B cell (primary cell): ENCODE data around the gene SRSF2. TPM values are rescaled to one million over a fixed set of nuclear protein-coding genes. Genes with fewer than 3 reads are reported as not detected.
"Not testable (repeated sequence)": the region's sequence is repeated elsewhere in the genome, so short reads cannot be mapped to it uniquely, and the experiment has no call there.

Experiments used
- ATAC-seq: fragments of 200-7000 bp; cut with Tn5 transposase; one replicate; pipeline ENCODE4 v1.10.0; 2021; ENCODE audit warnings: low read depth, mild to moderate bottlenecking, moderate number of reproducible peaks, moderate library complexity
- CTCF ChIA-PET: fragments of 350-600 bp; sonication (Branson Sonifier 250); formaldehyde crosslinking; loops from one replicate; lab custom pipeline; 2021; ENCODE audit warnings: antibody characterized with exemption, inconsistent platforms; lab: Charles Lee
- POLR2A ChIA-PET: fragments of 350-600 bp; sonication (Branson Sonifier 250); formaldehyde crosslinking; loops from one replicate; lab custom pipeline; 2021; ENCODE audit warnings: antibody characterized with exemption; lab: Charles Lee
- DNase-seq: peaks from one replicate; pipeline ENCODE4 v3.0.0; 2013
- H2AFZ ChIP-seq: 2 replicates; pipeline ENCODE4 v1.6.1; 2012; ENCODE audit warnings: mild to moderate bottlenecking, low read depth, low read length; ENCODE audit not compliant: insufficient read depth, poor library complexity, severe bottlenecking
- H3K27ac ChIP-seq, 2 donors: 1 replicate in 1 of 2; 2 replicates in 1 of 2; pipeline ENCODE4 v1.5.1; 2012 to 2013; ENCODE audit warnings: low read length in 2 of 2, mild to moderate bottlenecking in 2 of 2, moderate library complexity in 1 of 2
- H3K27me3 ChIP-seq, 4 experiments: fragments of 200-600 bp in 1 of 4; sonication (generic) in 1 of 4; replicated peaks in 1 of 4; 1 replicate in 2 of 4; 2 replicates in 2 of 4; pipeline versions ENCODE4 v1.6.1 to v1.7.0; 2013 to 2016; ENCODE audit warnings: low read length in 3 of 4, mild to moderate bottlenecking in 2 of 4, mixed read lengths in 1 of 4, moderate library complexity in 1 of 4; ENCODE audit not compliant: insufficient read depth in 4 of 4, control insufficient read depth in 3 of 4; ENCODE audit errors: control extremely low read depth in 1 of 4
- H3K36me3 ChIP-seq, 2 experiments: replicated peaks in 1 of 2; 1 replicate in 1 of 2; 2 replicates in 1 of 2; pipeline versions ENCODE4 v1.6.1 to v1.7.1; 2013; ENCODE audit warnings: low read length in 1 of 2; ENCODE audit not compliant: insufficient read depth in 2 of 2, control insufficient read depth in 1 of 2; ENCODE audit errors: control extremely low read depth in 1 of 2, extremely low read depth in 1 of 2
- H3K4me1 ChIP-seq, 2 donors: fragments of 200-600 bp in 1 of 2; sonication (generic) in 1 of 2; 1 replicate in 1 of 2; 2 replicates in 1 of 2; pipeline versions ENCODE4 v1.5.1 to v1.6.1; 2013 to 2017; ENCODE audit warnings: low read length in 2 of 2; ENCODE audit not compliant: control insufficient read depth in 2 of 2, insufficient read depth in 2 of 2
- H3K4me2 ChIP-seq: replicated peaks from 2 replicates; pipeline ENCODE3; 2012; ENCODE audit warnings: mild to moderate bottlenecking, low read depth, low read length; ENCODE audit not compliant: poor library complexity, severe bottlenecking
- H3K4me3 ChIP-seq, 5 experiments: fragments of 200-600 bp in 1 of 5; sonication (generic) in 1 of 5; 1 replicate in 3 of 5; 2 replicates in 2 of 5; pipeline versions ENCODE4 v1.5.1 to v1.7.0; 2011 to 2016; ENCODE audit warnings: low read length in 4 of 5, mild to moderate bottlenecking in 4 of 5, low read depth in 2 of 5, control low read depth in 1 of 5, moderate library complexity in 1 of 5; ENCODE audit not compliant: insufficient read depth in 1 of 5; ENCODE audit errors: control extremely low read depth in 1 of 5, extremely low read depth in 1 of 5
- H3K79me2 ChIP-seq: fragments of 200-600 bp; sonication (generic); one replicate; pipeline ENCODE4 v1.6.0; 2016; ENCODE audit warnings: low read length; ENCODE audit not compliant: control insufficient read depth, insufficient read depth
- H3K9ac ChIP-seq: fragments of 200-600 bp; sonication (generic); 2 replicates; pipeline ENCODE4 v1.6.1; 2017; ENCODE audit warnings: mild to moderate bottlenecking, low read length, moderate library complexity
- H3K9me3 ChIP-seq, 3 donors: one replicate each; pipeline versions ENCODE4 v1.6.1 to v1.7.1; 2013; ENCODE audit warnings: low read length in 2 of 3; ENCODE audit not compliant: control insufficient read depth in 2 of 3, insufficient read depth in 1 of 3; ENCODE audit errors: control extremely low read depth in 1 of 3
- H4K20me1 ChIP-seq: 2 replicates; pipeline ENCODE4 v1.6.0; 2012; ENCODE audit warnings: mild to moderate bottlenecking, low read length; ENCODE audit not compliant: insufficient read depth, control insufficient read depth, poor library complexity, severe bottlenecking
- H3K27ac Mint-ChIP-seq: one replicate; pipeline ENCODE4 v1.8.0; 2021; ENCODE audit warnings: mixed read lengths
- H3K27me3 Mint-ChIP-seq: one replicate; pipeline ENCODE4 v1.8.0; 2021; ENCODE audit warnings: mixed read lengths
- H3K4me1 Mint-ChIP-seq: one replicate; pipeline ENCODE4 v1.8.0; 2021; ENCODE audit warnings: mixed read lengths
- H3K4me3 Mint-ChIP-seq: one replicate; pipeline ENCODE4 v1.8.0; 2021; ENCODE audit warnings: mixed read lengths
- H3K9me3 Mint-ChIP-seq: one replicate; pipeline ENCODE4 v1.8.0; 2022; ENCODE audit warnings: mixed read lengths; ENCODE audit not compliant: insufficient read depth
- EZH2 ChIP-seq: IDR thresholded peaks from 2 replicates; pipeline ENCODE4 v1.6.1; 2012; ENCODE audit warnings: borderline replicate concordance, low read depth, mild to moderate bottlenecking, moderate library complexity, low read length; ENCODE audit not compliant: insufficient read depth, poor library complexity, severe bottlenecking
- WGBS: methylation state at CpG from one replicate; pipeline ENCODE4 v1.1.5; 2013; ENCODE audit warnings: missing lambda C conversion rate; ENCODE audit not compliant: insufficient coverage; 5-methylcytosine and 5-hydroxymethylcytosine counted together
- intact Hi-C: fragments of 100-400 bp; cut with micrococcal nuclease; formaldehyde crosslinking; loops from one replicate; pipeline ENCODE4 v1.10.0; 2022
- polyA plus RNA-seq: library from polyadenylated mRNA; depleted of rRNA; stranded (reverse); fragments of >200 nt; gene quantifications from 2 replicates; pipeline ENCODE4 v1.2.3, GENCODE V29; 2012
- total RNA-seq, 2 donors: library from RNA; stranded (reverse); fragments of 120-200 nt in 1 of 2; gene quantifications; 1 replicate in 1 of 2; 2 replicates in 1 of 2; pipeline versions ENCODE4 v1.2.3 to v1.2.4, GENCODE V29; 2013 to 2022
- TF ChIP-seq, protein P1 (sequence below): fragments of 200-600 bp; IDR thresholded peaks from one replicate; pipeline ENCODE4 v1.8.0; 2022; ENCODE audit warnings: antibody characterized with exemption, mild to moderate bottlenecking

The SRSF2 gene
- total and polyA plus RNA-seq, 2 donors (not counting 1 experiment from before 2014, with no cell fraction given) = 362 to 764 TPM

DNA sequence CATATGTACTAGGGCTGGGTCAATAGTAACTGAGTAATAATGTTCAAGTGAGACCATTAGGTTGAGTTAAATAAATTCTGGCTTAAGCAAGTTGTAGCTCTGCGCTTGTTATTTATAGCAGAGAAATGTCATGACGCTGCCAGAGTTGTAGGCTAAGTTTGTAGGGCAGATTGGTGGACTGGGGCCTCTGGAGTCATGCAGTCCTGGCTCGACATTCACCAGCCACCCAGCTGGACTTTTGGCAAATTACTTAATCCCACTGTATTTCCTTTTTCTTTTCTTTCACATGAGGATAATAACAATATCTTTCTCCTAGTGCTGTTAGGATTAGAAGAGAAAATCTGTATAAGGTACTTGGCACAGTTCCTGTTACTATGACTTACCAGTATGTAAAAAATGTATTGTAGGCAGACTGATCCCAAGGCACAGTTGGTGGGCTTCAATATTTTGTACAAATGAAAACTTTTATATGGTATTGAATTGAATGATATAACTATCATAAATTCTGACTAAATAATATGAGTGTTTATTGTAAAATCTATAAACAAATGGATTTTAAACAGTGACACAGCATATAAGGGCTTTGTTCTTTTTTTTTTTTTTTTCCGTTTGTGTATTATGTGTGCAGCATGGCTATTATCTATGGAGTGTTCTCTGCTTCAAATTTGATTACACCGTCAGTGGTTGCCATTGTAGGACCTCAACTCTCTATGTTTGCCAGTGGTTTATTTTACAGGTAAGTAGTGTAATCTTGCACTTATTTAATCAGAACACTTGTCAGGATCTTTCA, 3.4 kb upstream of the SRSF2 start:
- no peaks in the 10 kb centered on the region for H3K9me3 Mint-ChIP-seq

DNA sequence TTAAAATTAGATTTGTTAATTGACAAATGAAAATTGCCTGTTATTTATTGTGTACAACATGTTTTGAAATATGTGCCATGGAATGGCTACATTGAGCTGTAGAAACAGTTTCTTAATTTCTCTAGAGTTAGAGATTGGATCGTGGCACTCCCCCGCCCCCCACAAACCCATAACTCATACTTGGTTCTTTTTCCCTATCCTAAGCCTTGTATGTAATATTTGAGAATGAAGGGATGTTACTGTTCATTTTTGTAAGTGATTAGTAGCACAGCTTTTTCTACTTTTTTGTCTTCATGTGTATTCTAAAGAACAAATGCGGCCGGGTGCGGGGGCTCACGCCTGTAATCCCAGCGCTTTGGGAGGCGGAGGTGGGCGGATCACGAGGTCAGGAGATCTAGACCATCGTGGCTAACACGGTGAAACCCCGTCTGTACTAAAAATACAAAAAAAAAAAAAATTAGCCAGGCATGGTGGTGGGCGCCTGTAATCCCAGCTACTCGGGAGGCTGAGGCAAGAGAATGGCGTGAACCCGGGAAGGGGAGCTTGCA, 2.5 kb upstream of the SRSF2 start:
- not testable (repeated sequence) for H3K9ac ChIP-seq, H3K4me3 Mint-ChIP-seq, H3K27ac ChIP-seq, H3K27ac Mint-ChIP-seq, H3K27me3 Mint-ChIP-seq, H3K4me3 ChIP-seq, H3K4me2 ChIP-seq, H4K20me1 ChIP-seq, H2AFZ ChIP-seq, H3K9me3 Mint-ChIP-seq, ATAC-seq, DNase-seq, H3K27me3 ChIP-seq, H3K9me3 ChIP-seq
- intact Hi-C loops = loop anchor here (5.0 kb wide), 3 partner anchors 403 to 1222 kb away; partner anchors contain the start of genes CASKIN2, SEC14L1, TNRC6C and TSEN54
- peaks cover 30% of the 10 kb centered on the region for H3K4me1 Mint-ChIP-seq
- WGBS = 100% methylated on average over 4 of the region's 17 CpGs
- ChIA-PET POLR2A (interaction anchor here (0.5 to 5.6 kb wide), 2 partner anchors 13 to 33 kb away, joined by 4 to 75 read pairs; partner anchors contain the start of genes JMJD6 and METTL23), CTCF (interaction anchor here (0.7 to 4.3 kb wide), 4 partner anchors 12 to 1969 kb away, joined by 3 to 29 read pairs (median 3); partner anchors contain the start of genes JMJD6, METTL23 and MGAT5B)
- Histone ChIP-seq H3K4me1 (peaks cover 23% of the 10 kb centered on the region in 2 donors), H3K79me2 (peaks cover 55% of the 10 kb centered on the region), H3K36me3 (peaks cover 4 to 30% of the 10 kb centered on the region in 2 experiments)

More for the DNA sequence above, 3.4 kb upstream of the SRSF2 start:
- H3K27me3 Mint-ChIP-seq = no peaks in the 10 kb centered on the region
- intact Hi-C loops = no loop called here
- Histone ChIP-seq H3K27ac (no peak overlapping the region), H3K9ac (no peak overlapping the region), H3K4me3 (no peak overlapping the region), H3K9me3 (no peaks in the 10 kb centered on the region), H3K4me2 (no peak overlapping the region), H3K27me3 (no peaks in the 10 kb centered on the region), H3K36me3 (peaks cover 13 to 31% of the 10 kb centered on the region in 2 experiments), H2AFZ (no peak overlapping the region), H4K20me1 (peaks cover 8% of the 10 kb centered on the region), H3K4me1 (peaks cover 14 to 16% of the 10 kb centered on the region in 2 donors), H3K79me2 (peaks cover 47% of the 10 kb centered on the region)
- ChIA-PET POLR2A (interaction anchor here (0.8 kb wide), 1 partner anchor 386 kb away, joined by 11 read pairs; no protein-coding TSS in a partner anchor), CTCF (interaction anchor here (1.2 kb wide), 1 partner anchor 27 kb away, joined by 3 read pairs; no protein-coding TSS in a partner anchor)
- ATAC-seq (no peak), DNase-seq (no peak)
- peaks cover 22% of the 10 kb centered on the region for H3K4me1 Mint-ChIP-seq
- WGBS = no CpG with 5 or more reads among the region's 5 CpGs
- no peak overlapping the region for H3K27ac Mint-ChIP-seq
- H3K4me3 Mint-ChIP-seq = no peak overlapping the region
- TF ChIP-seq, protein P1, sequence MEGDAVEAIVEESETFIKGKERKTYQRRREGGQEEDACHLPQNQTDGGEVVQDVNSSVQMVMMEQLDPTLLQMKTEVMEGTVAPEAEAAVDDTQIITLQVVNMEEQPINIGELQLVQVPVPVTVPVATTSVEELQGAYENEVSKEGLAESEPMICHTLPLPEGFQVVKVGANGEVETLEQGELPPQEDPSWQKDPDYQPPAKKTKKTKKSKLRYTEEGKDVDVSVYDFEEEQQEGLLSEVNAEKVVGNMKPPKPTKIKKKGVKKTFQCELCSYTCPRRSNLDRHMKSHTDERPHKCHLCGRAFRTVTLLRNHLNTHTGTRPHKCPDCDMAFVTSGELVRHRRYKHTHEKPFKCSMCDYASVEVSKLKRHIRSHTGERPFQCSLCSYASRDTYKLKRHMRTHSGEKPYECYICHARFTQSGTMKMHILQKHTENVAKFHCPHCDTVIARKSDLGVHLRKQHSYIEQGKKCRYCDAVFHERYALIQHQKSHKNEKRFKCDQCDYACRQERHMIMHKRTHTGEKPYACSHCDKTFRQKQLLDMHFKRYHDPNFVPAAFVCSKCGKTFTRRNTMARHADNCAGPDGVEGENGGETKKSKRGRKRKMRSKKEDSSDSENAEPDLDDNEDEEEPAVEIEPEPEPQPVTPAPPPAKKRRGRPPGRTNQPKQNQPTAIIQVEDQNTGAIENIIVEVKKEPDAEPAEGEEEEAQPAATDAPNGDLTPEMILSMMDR = no peak
- TF ChIP-seq EZH2 = no peak
